ENCODE measurements around the gene PIP5KL1.

DNA sequence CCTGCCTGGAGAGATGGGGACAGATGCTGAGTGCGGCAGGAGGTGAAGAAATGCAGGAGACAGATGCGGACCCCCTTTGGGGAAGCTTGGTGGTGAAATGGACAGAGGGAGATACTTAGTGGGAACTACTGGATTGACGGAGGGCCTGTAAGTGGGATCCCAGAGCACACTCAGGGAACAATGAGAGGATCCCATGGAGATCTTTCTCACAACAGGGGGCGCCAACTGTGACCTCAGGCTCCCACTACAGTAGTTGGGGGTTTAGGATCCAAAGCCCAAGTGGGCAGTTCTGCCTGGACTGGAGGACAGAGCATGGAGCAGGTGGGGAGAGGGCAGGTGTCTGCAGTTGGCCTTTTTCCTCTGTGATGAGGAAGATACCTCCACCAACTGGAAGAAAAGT is 3.7 kb upstream of the PIP5KL1 start:
- no peak for TF ChIP-seq RAD21 (IDR thresholded peaks at IDR 0.05; ENCODE audit: low read depth)
- TF ChIP-seq FOXM1 (IDR thresholded peaks at IDR 0.05; ENCODE audit: borderline replicate concordance, low read depth), result no peak
- no peak for TF ChIP-seq MAX (IDR thresholded peaks at IDR 0.05)
- no peak for TF ChIP-seq TCF12 (IDR thresholded peaks at IDR 0.05; ENCODE audit: low read depth)
- TF ChIP-seq EP300 (IDR thresholded peaks at IDR 0.05; ENCODE audit: borderline replicate concordance), result no peak
- TF ChIP-seq CEBPB (IDR thresholded peaks at IDR 0.05), result no peak
- TF ChIP-seq YY1 (IDR thresholded peaks at IDR 0.05; ENCODE audit: low read depth), result no peak
- TF ChIP-seq ZBTB7A (IDR thresholded peaks at IDR 0.05; ENCODE audit: low read depth), result no peak
- TF ChIP-seq NFIC (IDR thresholded peaks at IDR 0.05), result no peak
- TF ChIP-seq USF1 (IDR thresholded peaks at IDR 0.05), result no peak
